ENCODE results near the gene CHN1.
A peak's percentile ranks its signal among the peaks of the same experiment; 100 is the strongest.

CHN1 gene

GRCh38 chr2:175004980-175005732, at the start of gene CHN1:
Gene CHN1 (minus strand): TSS chr2:175005381. CDS start chr2:175004912, 469 bp downstream.
- H3K9ac ChIP-seq (ENCODE audit: low read length): peak within 1 kb of the TSS; percentile 83
- H3K27me3 ChIP-seq (ENCODE audit: control insufficient read depth, insufficient read depth, low read length): no peaks in the 10 kb centered on the region
- H3K4me1 ChIP-seq (ENCODE audit: control insufficient read depth, low read depth, low read length): peaks cover 53% of the 10 kb centered on the region
- no peaks in the 10 kb centered on the region for H3K9me3 ChIP-seq (ENCODE audit: control insufficient read depth, low read depth, low read length)
- H3K4me3 ChIP-seq (ENCODE audit: low read length): peak within 1 kb of the TSS; percentile 93
- H3K27ac ChIP-seq (ENCODE audit: low read length): peak within 1 kb of the TSS; percentile 79
- H3K36me3 ChIP-seq (ENCODE audit: control insufficient read depth, low read depth, low read length): no peaks in the 10 kb centered on the region

GRCh38 chr2:175054340-175054739, 49.2 kb upstream of the CHN1 start:
- no peak overlapping the region for H3K9ac ChIP-seq (ENCODE audit: low read length)
- no peak overlapping the region for H3K27ac ChIP-seq (ENCODE audit: low read length)
- peaks cover 14% of the 10 kb centered on the region for H3K4me1 ChIP-seq (ENCODE audit: control insufficient read depth, low read depth, low read length)

DNA sequence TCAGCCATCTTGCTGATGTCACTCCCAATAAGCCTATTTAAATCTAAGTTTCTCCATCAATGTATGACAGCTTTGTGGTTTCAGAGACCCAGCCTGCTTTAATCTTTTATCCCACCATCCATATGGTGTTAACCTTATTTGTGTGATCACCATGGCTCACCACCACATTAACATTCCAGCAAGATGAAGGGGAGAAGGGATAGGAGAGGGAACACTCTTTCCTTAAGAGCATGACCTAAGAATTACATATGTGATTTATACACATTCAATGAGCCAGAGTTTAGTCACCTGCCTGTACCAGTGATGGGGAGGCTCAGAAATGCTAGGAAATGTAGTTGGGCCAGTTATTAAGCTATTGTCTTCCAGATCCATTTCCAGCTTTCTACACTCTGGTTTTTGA, 44.5 kb upstream of the CHN1 start:
- H3K36me3 ChIP-seq (ENCODE audit: control insufficient read depth, low read depth, low read length): no peaks in the 10 kb centered on the region
- H3K4me1 ChIP-seq (ENCODE audit: control insufficient read depth, low read depth, low read length): no peaks in the 10 kb centered on the region
- H3K4me3 ChIP-seq (ENCODE audit: low read length): no peak overlapping the region
- H3K9ac ChIP-seq (ENCODE audit: low read length): no peak overlapping the region
- H3K27ac ChIP-seq (ENCODE audit: low read length): no peak overlapping the region
- H3K9me3 ChIP-seq (ENCODE audit: control insufficient read depth, low read depth, low read length): no peaks in the 10 kb centered on the region
- no peaks in the 10 kb centered on the region for H3K27me3 ChIP-seq (ENCODE audit: control insufficient read depth, insufficient read depth, low read length)

More at GRCh38 chr2:175054340-175054739, 49.2 kb upstream of the CHN1 start:
- no peak overlapping the region for H3K4me3 ChIP-seq (ENCODE audit: low read length)
- no peaks in the 10 kb centered on the region for H3K9me3 ChIP-seq (ENCODE audit: control insufficient read depth, low read depth, low read length)
- no peaks in the 10 kb centered on the region for H3K27me3 ChIP-seq (ENCODE audit: control insufficient read depth, insufficient read depth, low read length)
- no peaks in the 10 kb centered on the region for H3K36me3 ChIP-seq (ENCODE audit: control insufficient read depth, low read depth, low read length)

- H3K4me3 ChIP-seq (ENCODE audit: low read length): no peak overlapping the region
- no peaks in the 10 kb centered on the region for H3K27me3 ChIP-seq (ENCODE audit: control insufficient read depth, insufficient read depth, low read length)
- no peak overlapping the region for H3K9ac ChIP-seq (ENCODE audit: low read length)
- no peaks in the 10 kb centered on the region for H3K36me3 ChIP-seq (ENCODE audit: control insufficient read depth, low read depth, low read length)
- H3K27ac ChIP-seq (ENCODE audit: low read length): no peak overlapping the region
- H3K9me3 ChIP-seq (ENCODE audit: control insufficient read depth, low read depth, low read length): no peaks in the 10 kb centered on the region
- no peaks in the 10 kb centered on the region for H3K4me1 ChIP-seq (ENCODE audit: control insufficient read depth, low read depth, low read length)
Observed at GRCh38 chr2:175048275-175048674, 43.1 kb upstream of the CHN1 start.

DNA sequence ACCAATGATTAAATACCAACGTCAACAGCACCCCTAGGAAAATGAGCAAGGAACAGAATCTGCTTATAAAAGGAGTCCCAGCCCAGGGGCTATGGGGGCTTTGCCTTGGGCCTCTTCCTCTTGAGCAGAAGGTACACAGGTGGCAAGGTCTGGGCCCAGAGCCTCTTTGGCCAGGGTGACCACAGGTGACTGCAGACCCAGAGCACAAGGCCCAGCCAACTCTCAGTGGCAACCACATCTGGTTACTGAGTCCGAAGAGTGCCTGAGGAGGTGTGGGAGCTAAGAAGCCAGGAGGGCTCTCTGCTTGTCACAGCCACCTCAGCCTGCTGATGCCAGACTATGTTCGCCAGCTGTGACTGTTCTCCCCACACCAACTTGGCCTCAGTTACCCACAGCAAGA, 34.3 kb upstream of the CHN1 start:
- Histone ChIP-seq H3K9me3 (ENCODE audit: control insufficient read depth, low read depth, low read length) (no peaks in the 10 kb centered on the region), H3K27me3 (ENCODE audit: control insufficient read depth, insufficient read depth, low read length) (no peaks in the 10 kb centered on the region), H3K36me3 (ENCODE audit: control insufficient read depth, low read depth, low read length) (no peaks in the 10 kb centered on the region), H3K27ac (ENCODE audit: low read length) (no peak overlapping the region), H3K9ac (ENCODE audit: low read length) (no peak overlapping the region), H3K4me3 (ENCODE audit: low read length) (no peak overlapping the region), H3K4me1 (ENCODE audit: control insufficient read depth, low read depth, low read length) (no peaks in the 10 kb centered on the region)

DNA sequence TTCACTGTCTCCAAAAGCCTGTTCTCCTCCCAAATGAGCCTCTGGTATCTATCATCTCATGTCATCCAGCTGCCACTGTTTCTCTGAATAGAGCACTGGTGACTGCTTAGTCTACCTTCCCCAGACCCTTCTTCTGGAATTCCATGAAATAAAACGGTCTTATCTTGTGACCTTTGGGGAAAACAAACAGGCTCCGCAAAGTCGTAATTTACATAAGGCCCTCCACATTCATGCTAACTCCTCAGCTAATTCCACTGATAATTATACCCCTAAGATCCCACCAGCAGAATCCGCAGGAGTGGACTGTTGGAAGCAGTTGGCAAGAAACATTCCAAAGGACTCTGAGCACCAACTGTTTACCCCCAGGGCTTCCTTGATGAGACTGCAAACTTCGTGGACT, 33.9 kb upstream of the CHN1 start:
- H3K36me3 ChIP-seq (ENCODE audit: control insufficient read depth, low read depth, low read length): no peaks in the 10 kb centered on the region
- no peak overlapping the region for H3K9ac ChIP-seq (ENCODE audit: low read length)
- H3K9me3 ChIP-seq (ENCODE audit: control insufficient read depth, low read depth, low read length): no peaks in the 10 kb centered on the region
- H3K27me3 ChIP-seq (ENCODE audit: control insufficient read depth, insufficient read depth, low read length): no peaks in the 10 kb centered on the region
- H3K4me3 ChIP-seq (ENCODE audit: low read length): no peak overlapping the region
- no peak overlapping the region for H3K27ac ChIP-seq (ENCODE audit: low read length)
- H3K4me1 ChIP-seq (ENCODE audit: control insufficient read depth, low read depth, low read length): no peaks in the 10 kb centered on the region

DNA sequence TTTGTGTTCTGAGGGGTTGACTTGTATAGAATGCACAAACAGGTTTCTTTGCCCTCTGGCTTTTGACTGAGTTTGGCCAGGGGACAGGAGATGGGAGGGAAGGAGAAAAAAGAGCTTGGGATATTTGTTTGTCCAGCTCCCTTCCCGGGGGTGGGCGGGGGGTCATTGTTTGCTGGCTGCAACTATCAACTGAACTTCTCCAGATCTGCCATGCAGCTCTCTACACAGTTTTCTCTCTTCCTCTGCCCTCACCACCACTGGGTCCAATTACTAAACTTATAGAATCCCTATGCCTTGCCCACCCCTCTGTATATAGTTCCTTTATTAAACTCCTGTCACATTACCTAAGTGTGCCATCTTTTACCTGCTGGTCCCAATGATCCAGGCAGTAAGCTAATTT, 32.8 kb upstream of the CHN1 start:
- no peaks in the 10 kb centered on the region for H3K4me1 ChIP-seq (ENCODE audit: control insufficient read depth, low read depth, low read length)
- H3K27me3 ChIP-seq (ENCODE audit: control insufficient read depth, insufficient read depth, low read length): no peaks in the 10 kb centered on the region

DNA sequence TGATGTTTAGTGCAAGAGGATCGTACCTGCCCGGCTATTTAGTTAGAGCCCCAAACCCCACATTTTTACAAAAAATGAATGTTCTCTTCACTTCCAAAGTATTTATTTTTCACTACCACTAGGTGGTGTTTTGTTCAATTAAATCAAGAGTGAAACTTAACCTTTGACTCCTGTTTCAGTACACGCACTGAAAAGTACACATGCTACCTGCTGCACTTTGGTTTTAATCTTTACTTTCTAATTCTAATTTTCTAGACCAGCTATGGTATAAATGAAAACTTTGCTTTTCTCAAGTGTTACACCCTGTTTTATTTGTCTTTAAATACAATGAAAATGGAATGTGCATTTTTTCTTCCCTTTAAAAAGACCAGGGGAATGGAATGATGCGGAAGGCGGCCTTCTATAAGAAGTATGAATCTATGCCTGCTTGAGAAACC, 31.4 kb upstream of the CHN1 start:
- H3K9ac ChIP-seq (ENCODE audit: low read length): no peak overlapping the region
- no peaks in the 10 kb centered on the region for H3K9me3 ChIP-seq (ENCODE audit: control insufficient read depth, low read depth, low read length)
- H3K36me3 ChIP-seq (ENCODE audit: control insufficient read depth, low read depth, low read length): no peaks in the 10 kb centered on the region
- no peaks in the 10 kb centered on the region for H3K4me1 ChIP-seq (ENCODE audit: control insufficient read depth, low read depth, low read length)
- H3K4me3 ChIP-seq (ENCODE audit: low read length): no peak overlapping the region
- H3K27me3 ChIP-seq (ENCODE audit: control insufficient read depth, insufficient read depth, low read length): no peaks in the 10 kb centered on the region
- no peak overlapping the region for H3K27ac ChIP-seq (ENCODE audit: low read length)

More for the DNA sequence above, 32.8 kb upstream of the CHN1 start:
- no peak overlapping the region for H3K4me3 ChIP-seq (ENCODE audit: low read length)
- no peaks in the 10 kb centered on the region for H3K36me3 ChIP-seq (ENCODE audit: control insufficient read depth, low read depth, low read length)
- H3K9me3 ChIP-seq (ENCODE audit: control insufficient read depth, low read depth, low read length): no peaks in the 10 kb centered on the region
- H3K9ac ChIP-seq (ENCODE audit: low read length): no peak overlapping the region
- no peak overlapping the region for H3K27ac ChIP-seq (ENCODE audit: low read length)

- Histone ChIP-seq H3K27me3 (ENCODE audit: control insufficient read depth, insufficient read depth, low read length) (no peaks in the 10 kb centered on the region), H3K27ac (ENCODE audit: low read length) (no peak overlapping the region), H3K36me3 (ENCODE audit: control insufficient read depth, low read depth, low read length) (no peaks in the 10 kb centered on the region), H3K4me3 (ENCODE audit: low read length) (no peak overlapping the region), H3K9ac (ENCODE audit: low read length) (no peak overlapping the region), H3K4me1 (ENCODE audit: control insufficient read depth, low read depth, low read length) (no peaks in the 10 kb centered on the region), H3K9me3 (ENCODE audit: control insufficient read depth, low read depth, low read length) (no peaks in the 10 kb centered on the region)
Observed at GRCh38 chr2:175035806-175036205, 30.6 kb upstream of the CHN1 start.

- Histone ChIP-seq H3K9ac (ENCODE audit: low read length) (no peak overlapping the region), H3K4me1 (ENCODE audit: control insufficient read depth, low read depth, low read length) (no peaks in the 10 kb centered on the region), H3K36me3 (ENCODE audit: control insufficient read depth, low read depth, low read length) (no peaks in the 10 kb centered on the region), H3K27me3 (ENCODE audit: control insufficient read depth, insufficient read depth, low read length) (no peaks in the 10 kb centered on the region), H3K9me3 (ENCODE audit: control insufficient read depth, low read depth, low read length) (no peaks in the 10 kb centered on the region), H3K27ac (ENCODE audit: low read length) (no peak overlapping the region), H3K4me3 (ENCODE audit: low read length) (no peak overlapping the region)
Observed at GRCh38 chr2:175034716-175035115, 29.5 kb upstream of the CHN1 start.

- Histone ChIP-seq H3K27ac (ENCODE audit: low read length) (no peak overlapping the region), H3K4me1 (ENCODE audit: control insufficient read depth, low read depth, low read length) (no peaks in the 10 kb centered on the region), H3K9me3 (ENCODE audit: control insufficient read depth, low read depth, low read length) (no peaks in the 10 kb centered on the region), H3K27me3 (ENCODE audit: control insufficient read depth, insufficient read depth, low read length) (no peaks in the 10 kb centered on the region), H3K9ac (ENCODE audit: low read length) (no peak overlapping the region), H3K36me3 (ENCODE audit: control insufficient read depth, low read depth, low read length) (no peaks in the 10 kb centered on the region), H3K4me3 (ENCODE audit: low read length) (no peak overlapping the region)
Observed at GRCh38 chr2:175030380-175031271, 25.4 kb upstream of the CHN1 start.

Data from iPS-18a (cell line).